Muscle layer of duodenum (tissue), 2 donors: ENCODE results near the gene C12orf75.
"Not testable (repeated sequence)": the region's sequence is repeated elsewhere in the genome, so short reads cannot be mapped to it uniquely, and the experiment has no call there.

Experiments
- H3K27ac ChIP-seq: one replicate; pipeline ENCODE4 v1.7.0; 2013; ENCODE audit warnings: mild to moderate bottlenecking, low read length
- H3K27me3 ChIP-seq: one replicate; pipeline ENCODE4 v1.7.0; 2013; ENCODE audit warnings: low read depth, mild to moderate bottlenecking, control low read depth, low read length
- H3K36me3 ChIP-seq, 2 donors: one replicate each; pipeline ENCODE4 v1.7.0; 2013; ENCODE audit warnings: low read length in 2 of 2, control low read depth in 1 of 2, mild to moderate bottlenecking in 1 of 2; ENCODE audit not compliant: insufficient read depth in 2 of 2, control insufficient read depth in 1 of 2
- H3K4me1 ChIP-seq, 2 donors: one replicate each; pipeline ENCODE4 v1.7.0; 2013; ENCODE audit warnings: low read length in 2 of 2, mild to moderate bottlenecking in 2 of 2, control low read depth in 1 of 2, moderate library complexity in 1 of 2; ENCODE audit not compliant: insufficient read depth in 2 of 2, control insufficient read depth in 1 of 2
- H3K4me3 ChIP-seq, 2 donors: one replicate each; pipeline ENCODE4 v1.7.0; 2013; ENCODE audit warnings: low read length in 2 of 2, low read depth in 1 of 2, mild to moderate bottlenecking in 1 of 2
- H3K9me3 ChIP-seq, 2 donors: one replicate each; pipeline ENCODE4 v1.7.0; 2013; ENCODE audit warnings: low read length in 2 of 2, control low read depth in 1 of 2, mild to moderate bottlenecking in 1 of 2; ENCODE audit not compliant: control insufficient read depth in 1 of 2
- donor health status: healthy.

Gene C12orf75

GRCh38 chr12:105313755-105314154 is 16.7 kb upstream of the C12orf75 start:
- not testable (repeated sequence) for H3K27me3 ChIP-seq, H3K4me3 ChIP-seq, H3K36me3 ChIP-seq, H3K9me3 ChIP-seq, H3K4me1 ChIP-seq, H3K27ac ChIP-seq

- Histone ChIP-seq H3K27me3 (no peaks in the 10 kb centered on the region), H3K4me1 (no peaks in the 10 kb centered on the region), H3K9me3 (peaks cover 0 to 4% of the 10 kb centered on the region in 2 donors), H3K27ac (no peak overlapping the region), H3K4me3 (no peak overlapping the region), H3K36me3 (no peaks in the 10 kb centered on the region)
These were observed 15.4 kb upstream of the C12orf75 start for GRCh38 chr12:105315130-105315529.

- Histone ChIP-seq H3K4me3 (no peak overlapping the region), H3K27ac (no peak overlapping the region), H3K36me3 (no peaks in the 10 kb centered on the region), H3K4me1 (no peaks in the 10 kb centered on the region), H3K9me3 (peaks cover 0 to 4% of the 10 kb centered on the region in 2 donors), H3K27me3 (no peaks in the 10 kb centered on the region)
These were observed 14.8 kb upstream of the C12orf75 start for GRCh38 chr12:105315726-105316125.

- Histone ChIP-seq H3K4me3 (no peak overlapping the region), H3K9me3 (peaks cover 0 to 4% of the 10 kb centered on the region in 2 donors), H3K27ac (no peak overlapping the region), H3K36me3 (no peaks in the 10 kb centered on the region), H3K27me3 (no peaks in the 10 kb centered on the region), H3K4me1 (no peaks in the 10 kb centered on the region)
These were observed 13.3 kb upstream of the C12orf75 start for GRCh38 chr12:105316931-105317852.

GRCh38 chr12:105317942-105318621 is 12.4 kb upstream of the C12orf75 start:
- no peak overlapping the region for H3K27ac ChIP-seq
- H3K36me3 ChIP-seq: no peaks in the 10 kb centered on the region
- no peaks in the 10 kb centered on the region for H3K4me1 ChIP-seq
- peaks cover 0 to 4% of the 10 kb centered on the region in 2 donors for H3K9me3 ChIP-seq
- no peak overlapping the region for H3K4me3 ChIP-seq
- no peaks in the 10 kb centered on the region for H3K27me3 ChIP-seq

GRCh38 chr12:105318651-105319483 is 11.6 kb upstream of the C12orf75 start:
- Histone ChIP-seq H3K4me3 (no peak overlapping the region), H3K9me3 (peaks cover 0 to 4% of the 10 kb centered on the region in 2 donors), H3K4me1 (no peaks in the 10 kb centered on the region), H3K36me3 (no peaks in the 10 kb centered on the region), H3K27ac (no peak overlapping the region), H3K27me3 (no peaks in the 10 kb centered on the region)

GRCh38 chr12:105319691-105320209 is 10.7 kb upstream of the C12orf75 start:
- no peaks in the 10 kb centered on the region for H3K4me1 ChIP-seq
- no peaks in the 10 kb centered on the region for H3K36me3 ChIP-seq
- H3K4me3 ChIP-seq: no peak overlapping the region
- H3K27me3 ChIP-seq: no peaks in the 10 kb centered on the region
- H3K27ac ChIP-seq: no peak overlapping the region
- H3K9me3 ChIP-seq: no peaks in the 10 kb centered on the region

GRCh38 chr12:105321125-105321524 is 9.4 kb upstream of the C12orf75 start:
- no peaks in the 10 kb centered on the region for H3K4me1 ChIP-seq
- H3K27me3 ChIP-seq: no peaks in the 10 kb centered on the region
- H3K9me3 ChIP-seq: no peaks in the 10 kb centered on the region
- no peaks in the 10 kb centered on the region for H3K36me3 ChIP-seq
- no peak overlapping the region for H3K27ac ChIP-seq
- H3K4me3 ChIP-seq: no peak overlapping the region

- Histone ChIP-seq H3K27me3 (no peaks in the 10 kb centered on the region), H3K4me3 (no peak overlapping the region), H3K36me3 (no peaks in the 10 kb centered on the region), H3K9me3 (no peaks in the 10 kb centered on the region), H3K27ac (no peak overlapping the region), H3K4me1 (no peaks in the 10 kb centered on the region)
These were observed 8.4 kb upstream of the C12orf75 start for GRCh38 chr12:105322070-105322469.

GRCh38 chr12:105324704-105325103 is 5.8 kb upstream of the C12orf75 start:
- H3K9me3 ChIP-seq: no peaks in the 10 kb centered on the region
- H3K4me3 ChIP-seq: no peak overlapping the region
- H3K27ac ChIP-seq: no peak overlapping the region
- no peaks in the 10 kb centered on the region for H3K4me1 ChIP-seq
- no peaks in the 10 kb centered on the region for H3K27me3 ChIP-seq
- H3K36me3 ChIP-seq: no peaks in the 10 kb centered on the region

GRCh38 chr12:105325117-105325516 is 5.4 kb upstream of the C12orf75 start:
- Histone ChIP-seq H3K9me3 (no peaks in the 10 kb centered on the region), H3K36me3 (no peaks in the 10 kb centered on the region), H3K27ac (no peak overlapping the region), H3K4me1 (peaks cover 3% of the 10 kb centered on the region in 2 donors), H3K4me3 (no peak overlapping the region), H3K27me3 (no peaks in the 10 kb centered on the region)
